Upper lobe of left lung (tissue), 4 donors: Measurements from ENCODE around the gene SAP30BP.

Source experiments
- POLR2A ChIP-seq, 4 donors: fragments of 450-650 bp; IDR thresholded peaks; one replicate each; pipeline ENCODE4 v1.5.1; 2016 to 2017; ENCODE audit warnings: antibody characterized with exemption in 4 of 4, mild to moderate bottlenecking in 2 of 4
- POLR2AphosphoS5 ChIP-seq, 2 donors: sonication (generic); formaldehyde crosslinking; IDR thresholded peaks; one replicate each; pipeline ENCODE4 v1.5.1; 2017; ENCODE audit warnings: antibody characterized with exemption in 2 of 2
- TF ChIP-seq, protein P1 (sequence below), 6 experiments: fragments of 450-650 bp in 4 of 6; fragments of 200-600 bp in 2 of 6; sonication (generic) in 2 of 6; IDR thresholded peaks; one replicate each; pipeline ENCODE4 v1.5.1; 2016 to 2019; ENCODE audit warnings: antibody characterized with exemption in 6 of 6

DNA sequence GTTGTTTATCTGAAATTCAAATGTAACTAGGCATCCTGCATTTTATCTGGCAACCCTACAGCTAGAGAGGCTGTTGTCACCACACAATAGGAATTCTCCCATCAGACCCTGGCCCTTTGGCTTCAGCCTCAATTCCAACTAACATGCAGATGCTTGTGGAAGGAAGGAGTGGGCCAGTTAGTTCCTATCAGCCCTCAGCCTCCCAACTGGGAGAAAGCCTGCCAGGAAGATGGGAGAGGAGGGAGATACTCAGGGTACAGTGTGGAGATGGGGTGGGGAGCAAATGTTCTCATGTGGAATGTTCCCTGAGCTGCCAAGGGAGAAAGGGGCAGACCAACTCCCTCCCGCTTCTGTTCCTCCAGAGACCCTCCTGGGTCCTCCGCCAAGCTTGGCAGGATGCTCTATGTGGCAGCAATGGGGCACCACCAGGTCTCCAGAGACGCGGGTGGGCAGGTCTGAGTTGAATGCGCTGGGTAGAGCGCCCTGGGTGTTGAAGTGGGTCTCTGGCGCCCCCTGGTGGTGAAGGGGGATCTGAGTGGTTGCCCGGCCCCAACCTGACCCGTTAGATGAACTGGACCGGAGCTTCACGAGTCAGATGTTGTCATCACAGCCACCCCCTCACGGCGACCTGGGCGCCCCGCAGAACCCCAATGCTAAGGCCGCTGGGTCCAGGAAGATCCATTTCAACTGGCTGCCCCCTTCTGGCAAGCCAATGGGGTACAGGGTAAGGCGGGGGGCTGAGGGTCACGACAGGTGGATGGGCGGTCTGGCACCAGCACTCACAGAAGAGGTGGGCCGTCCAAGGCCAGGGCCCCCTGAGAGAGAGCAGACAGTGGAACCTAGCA lies 82.6 kb downstream of the SAP30BP start:
- TF ChIP-seq POLR2A (IDR thresholded peaks at IDR 0.05): no peak
- TF ChIP-seq, protein P1, sequence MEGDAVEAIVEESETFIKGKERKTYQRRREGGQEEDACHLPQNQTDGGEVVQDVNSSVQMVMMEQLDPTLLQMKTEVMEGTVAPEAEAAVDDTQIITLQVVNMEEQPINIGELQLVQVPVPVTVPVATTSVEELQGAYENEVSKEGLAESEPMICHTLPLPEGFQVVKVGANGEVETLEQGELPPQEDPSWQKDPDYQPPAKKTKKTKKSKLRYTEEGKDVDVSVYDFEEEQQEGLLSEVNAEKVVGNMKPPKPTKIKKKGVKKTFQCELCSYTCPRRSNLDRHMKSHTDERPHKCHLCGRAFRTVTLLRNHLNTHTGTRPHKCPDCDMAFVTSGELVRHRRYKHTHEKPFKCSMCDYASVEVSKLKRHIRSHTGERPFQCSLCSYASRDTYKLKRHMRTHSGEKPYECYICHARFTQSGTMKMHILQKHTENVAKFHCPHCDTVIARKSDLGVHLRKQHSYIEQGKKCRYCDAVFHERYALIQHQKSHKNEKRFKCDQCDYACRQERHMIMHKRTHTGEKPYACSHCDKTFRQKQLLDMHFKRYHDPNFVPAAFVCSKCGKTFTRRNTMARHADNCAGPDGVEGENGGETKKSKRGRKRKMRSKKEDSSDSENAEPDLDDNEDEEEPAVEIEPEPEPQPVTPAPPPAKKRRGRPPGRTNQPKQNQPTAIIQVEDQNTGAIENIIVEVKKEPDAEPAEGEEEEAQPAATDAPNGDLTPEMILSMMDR (IDR thresholded peaks at IDR 0.05): peak; percentile 91 to 96 (median 94)
- TF ChIP-seq POLR2AphosphoS5 (IDR thresholded peaks at IDR 0.05): no peak
